ENCODE results near the gene OTP.

OTP gene

DNA sequence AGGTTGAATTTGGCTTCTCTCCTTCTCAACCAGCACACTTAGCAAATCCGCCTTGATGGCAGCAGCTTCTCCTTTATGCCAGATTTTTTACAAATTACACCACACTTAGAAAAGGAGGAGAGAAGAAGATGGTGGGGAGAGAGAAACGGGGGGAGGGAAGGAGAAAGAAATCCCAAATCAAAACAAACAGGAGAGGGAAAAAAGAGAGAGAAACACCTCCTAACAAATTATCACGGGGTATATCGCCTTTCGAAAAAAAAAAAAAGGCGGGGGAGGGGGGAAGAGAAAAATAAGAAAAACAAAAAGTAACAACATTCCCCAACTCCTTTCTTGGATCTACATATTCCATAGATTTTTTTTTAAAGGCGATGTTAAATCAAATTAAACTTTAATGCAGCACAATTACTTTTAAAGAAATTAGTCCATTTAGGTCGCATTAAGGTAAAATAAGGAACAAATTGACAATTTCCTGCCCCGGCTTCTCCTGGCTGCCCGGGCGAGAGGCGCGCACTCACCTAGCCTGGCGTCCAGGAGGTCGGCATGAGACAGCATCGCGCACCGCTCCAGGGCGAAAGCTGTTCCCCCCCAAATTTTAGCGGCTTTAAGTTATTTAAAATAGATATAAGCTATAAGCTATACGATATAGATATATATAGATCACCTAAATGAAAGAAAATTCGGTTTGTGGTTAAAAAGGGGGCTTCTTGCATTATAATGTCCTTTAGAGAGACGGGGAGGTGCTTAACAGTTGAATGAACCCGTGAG, at the start of gene OTP:
TSS of gene OTP (minus strand) at position 716 of the 765 bp plus-strand sequence. CDS start at position 552, 164 bp downstream.
- Histone ChIP-seq H3K36me3 (ENCODE audit: control insufficient read depth, insufficient read depth, low read length) (no peaks in the 10 kb centered on the region), H3K27me3 (ENCODE audit: control insufficient read depth, insufficient read depth, low read length) (peaks cover 73% of the 10 kb centered on the region), H3K27ac (ENCODE audit: low read length) (no peak within 1 kb of the TSS), H3K9me3 (ENCODE audit: control insufficient read depth, insufficient read depth, low read length) (no peaks in the 10 kb centered on the region), H3K4me1 (ENCODE audit: control insufficient read depth, insufficient read depth, low read length) (peaks cover 12% of the 10 kb centered on the region), H3K4me3 (ENCODE audit: low read length) (peak within 1 kb of the TSS; percentile 19; the same call in 1 of the 2 replicates)
- DNase-seq (ENCODE audit: low read depth, low spot score): no peak
- WGBS (ENCODE audit: insufficient coverage, insufficient read length): no CpG with 5 or more reads among the region's 24 CpGs

- Histone ChIP-seq H3K27me3 (ENCODE audit: control insufficient read depth, insufficient read depth, low read length) (no peaks in the 10 kb centered on the region), H3K4me3 (ENCODE audit: low read length) (no peak overlapping the region), H3K9me3 (ENCODE audit: control insufficient read depth, insufficient read depth, low read length) (no peaks in the 10 kb centered on the region), H3K27ac (ENCODE audit: low read length) (no peak overlapping the region), H3K36me3 (ENCODE audit: control insufficient read depth, insufficient read depth, low read length) (no peaks in the 10 kb centered on the region), H3K4me1 (ENCODE audit: control insufficient read depth, insufficient read depth, low read length) (no peaks in the 10 kb centered on the region)
- WGBS (ENCODE audit: insufficient coverage, insufficient read length): no CpG with 5 or more reads among the region's 6 CpGs
- DNase-seq (ENCODE audit: low read depth, low spot score): no peak
Measured at GRCh38 chr5:77683171-77683732, 44.7 kb upstream of the OTP start.

DNA sequence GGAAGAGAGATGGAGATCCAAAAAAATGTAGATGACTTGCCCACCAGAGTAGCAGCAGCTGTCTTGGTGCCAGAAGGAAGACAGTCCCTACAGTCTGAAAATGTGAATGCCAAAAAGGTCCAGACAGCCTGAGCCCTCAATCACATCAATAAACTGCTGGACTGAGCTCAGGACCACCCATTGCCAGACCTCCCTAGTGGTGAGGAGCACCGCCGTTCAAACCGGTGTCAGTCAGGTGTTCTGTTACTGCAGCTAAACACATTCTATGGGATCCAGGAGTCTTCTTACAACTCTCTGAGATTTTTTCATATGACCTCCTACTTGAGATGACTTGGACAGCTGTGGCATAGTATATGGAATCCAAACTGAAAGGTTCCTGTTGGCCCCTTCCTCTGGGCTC, 32.0 kb upstream of the OTP start:
- no peaks in the 10 kb centered on the region for H3K36me3 ChIP-seq (ENCODE audit: control insufficient read depth, insufficient read depth, low read length)
- no peak overlapping the region for H3K27ac ChIP-seq (ENCODE audit: low read length)
- no peaks in the 10 kb centered on the region for H3K4me1 ChIP-seq (ENCODE audit: control insufficient read depth, insufficient read depth, low read length)
- no peaks in the 10 kb centered on the region for H3K27me3 ChIP-seq (ENCODE audit: control insufficient read depth, insufficient read depth, low read length)
- H3K4me3 ChIP-seq (ENCODE audit: low read length): no peak overlapping the region
- H3K9me3 ChIP-seq (ENCODE audit: control insufficient read depth, insufficient read depth, low read length): no peaks in the 10 kb centered on the region
- no CpG with 5 or more reads among the region's 3 CpGs for WGBS (ENCODE audit: insufficient coverage, insufficient read length)
- no peak for DNase-seq (ENCODE audit: low read depth, low spot score)

DNA sequence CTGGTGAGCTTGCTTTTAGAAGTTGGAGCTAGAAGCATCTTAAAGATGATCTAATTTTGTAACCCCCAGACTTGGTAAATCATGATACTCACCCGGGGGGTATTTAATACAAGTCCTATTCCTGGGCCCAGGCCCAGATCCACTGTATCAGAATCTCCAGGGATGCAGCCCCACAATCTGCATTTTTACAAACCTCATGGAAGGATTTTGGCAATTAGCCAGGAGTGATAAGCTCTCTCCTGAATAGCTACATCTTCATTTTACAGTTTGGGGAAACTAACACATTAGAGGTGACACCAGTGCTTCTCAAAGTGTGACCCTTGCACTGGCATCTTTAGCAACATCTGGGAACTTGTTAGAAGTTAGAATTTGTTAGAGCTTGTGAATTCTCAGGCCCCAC, 31.2 kb upstream of the OTP start:
- no CpG with 5 or more reads among the region's 1 CpG for WGBS (ENCODE audit: insufficient coverage, insufficient read length)
- DNase-seq (ENCODE audit: low read depth, low spot score): no peak
- no peaks in the 10 kb centered on the region for H3K27me3 ChIP-seq (ENCODE audit: control insufficient read depth, insufficient read depth, low read length)
- H3K4me3 ChIP-seq (ENCODE audit: low read length): no peak overlapping the region
- H3K36me3 ChIP-seq (ENCODE audit: control insufficient read depth, insufficient read depth, low read length): no peaks in the 10 kb centered on the region
- no peaks in the 10 kb centered on the region for H3K4me1 ChIP-seq (ENCODE audit: control insufficient read depth, insufficient read depth, low read length)
- no peaks in the 10 kb centered on the region for H3K9me3 ChIP-seq (ENCODE audit: control insufficient read depth, insufficient read depth, low read length)
- no peak overlapping the region for H3K27ac ChIP-seq (ENCODE audit: low read length)

DNA sequence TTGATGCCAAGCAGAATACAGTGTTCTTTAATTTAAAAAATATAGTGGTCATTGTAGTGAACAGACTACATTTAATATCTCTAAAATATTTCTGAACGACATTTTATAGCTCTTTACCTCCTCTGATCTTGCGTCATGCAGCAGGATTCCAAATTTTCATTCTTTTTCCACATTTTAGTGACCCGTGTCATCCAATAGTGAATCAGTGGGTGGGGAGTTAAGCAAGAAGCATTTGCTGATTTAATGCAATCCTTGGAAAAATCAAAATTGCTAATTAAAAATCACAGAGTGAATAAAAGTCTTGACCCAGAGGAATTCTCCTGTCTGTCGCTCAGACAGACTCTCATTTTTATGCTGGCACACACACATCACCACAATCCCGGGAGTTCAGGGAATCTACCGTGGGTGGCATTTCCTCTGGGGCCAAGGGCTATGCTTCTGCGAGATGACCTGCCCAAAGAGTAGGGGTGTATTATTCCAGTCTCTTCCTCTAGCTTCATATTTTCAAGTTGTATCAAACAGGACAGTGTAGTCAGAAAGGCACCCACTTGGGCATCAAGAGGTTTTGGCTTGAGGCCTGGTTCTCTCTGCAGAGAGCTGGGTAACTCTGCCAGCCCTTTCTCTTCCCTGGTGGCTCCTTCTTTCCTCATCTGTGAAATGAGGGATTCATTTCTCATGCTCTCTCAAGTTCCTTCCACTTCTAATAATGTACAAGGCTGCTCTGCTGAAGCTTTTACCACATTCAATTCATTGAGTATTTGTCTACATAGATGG, 24.8 kb upstream of the OTP start:
- H3K27me3 ChIP-seq (ENCODE audit: control insufficient read depth, insufficient read depth, low read length): no peaks in the 10 kb centered on the region
- no peaks in the 10 kb centered on the region for H3K36me3 ChIP-seq (ENCODE audit: control insufficient read depth, insufficient read depth, low read length)
- H3K9me3 ChIP-seq (ENCODE audit: control insufficient read depth, insufficient read depth, low read length): no peaks in the 10 kb centered on the region
- WGBS (ENCODE audit: insufficient coverage, insufficient read length): no CpG with 5 or more reads among the region's 7 CpGs
- H3K27ac ChIP-seq (ENCODE audit: low read length): no peak overlapping the region
- H3K4me1 ChIP-seq (ENCODE audit: control insufficient read depth, insufficient read depth, low read length): no peaks in the 10 kb centered on the region
- DNase-seq (ENCODE audit: low read depth, low spot score): no peak
- H3K4me3 ChIP-seq (ENCODE audit: low read length): no peak overlapping the region

DNA sequence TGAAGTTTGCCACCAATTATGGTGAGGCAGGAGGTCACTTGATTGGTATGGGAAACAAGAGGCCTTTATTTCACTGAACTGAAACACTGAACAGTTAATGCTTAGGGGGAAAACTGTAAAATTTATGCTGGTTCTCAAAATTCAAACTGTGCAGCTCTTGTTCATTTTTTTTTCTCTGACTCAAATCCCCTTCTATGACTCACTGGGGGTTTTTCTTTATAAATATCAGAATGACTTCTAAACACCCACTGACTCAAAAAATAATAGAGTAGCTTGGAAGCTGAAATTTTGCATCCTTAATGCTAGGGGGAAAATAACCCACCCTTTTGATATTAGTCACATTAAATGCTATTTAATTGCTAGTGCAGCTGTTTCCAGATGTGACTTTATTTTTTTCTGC, 24.1 kb upstream of the OTP start:
- no peaks in the 10 kb centered on the region for H3K36me3 ChIP-seq (ENCODE audit: control insufficient read depth, insufficient read depth, low read length)
- H3K27ac ChIP-seq (ENCODE audit: low read length): no peak overlapping the region
- DNase-seq (ENCODE audit: low read depth, low spot score): no peak
- H3K27me3 ChIP-seq (ENCODE audit: control insufficient read depth, insufficient read depth, low read length): no peaks in the 10 kb centered on the region
- no peak overlapping the region for H3K4me3 ChIP-seq (ENCODE audit: low read length)
- H3K9me3 ChIP-seq (ENCODE audit: control insufficient read depth, insufficient read depth, low read length): no peaks in the 10 kb centered on the region
- no peaks in the 10 kb centered on the region for H3K4me1 ChIP-seq (ENCODE audit: control insufficient read depth, insufficient read depth, low read length)

- Histone ChIP-seq H3K4me3 (ENCODE audit: low read length) (no peak overlapping the region), H3K27me3 (ENCODE audit: control insufficient read depth, insufficient read depth, low read length) (no peaks in the 10 kb centered on the region), H3K9me3 (ENCODE audit: control insufficient read depth, insufficient read depth, low read length) (no peaks in the 10 kb centered on the region), H3K4me1 (ENCODE audit: control insufficient read depth, insufficient read depth, low read length) (no peaks in the 10 kb centered on the region), H3K36me3 (ENCODE audit: control insufficient read depth, insufficient read depth, low read length) (no peaks in the 10 kb centered on the region), H3K27ac (ENCODE audit: low read length) (no peak overlapping the region)
- no peak for DNase-seq (ENCODE audit: low read depth, low spot score)
Measured at GRCh38 chr5:77658662-77659061, 20.1 kb upstream of the OTP start.

DNA sequence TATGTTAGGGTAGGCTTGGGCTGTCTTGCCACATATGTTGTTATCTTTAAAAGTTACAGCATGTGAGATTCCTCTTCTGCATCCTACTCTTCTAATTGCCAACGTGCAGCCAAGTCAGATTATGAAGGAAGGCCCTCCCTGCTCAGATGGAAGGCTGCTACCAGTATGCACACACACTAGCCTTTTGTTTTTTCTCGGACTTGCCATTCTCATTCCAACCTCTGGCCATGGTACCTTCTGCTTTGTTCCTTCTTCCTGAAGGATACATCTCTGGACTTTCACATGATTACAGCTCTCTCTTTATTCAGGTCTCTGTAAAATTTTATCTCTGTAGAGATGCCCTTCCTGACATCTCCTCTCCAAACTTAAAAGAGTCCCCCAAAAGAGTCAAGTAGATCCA, 12.8 kb upstream of the OTP start:
- no peaks in the 10 kb centered on the region for H3K4me1 ChIP-seq (ENCODE audit: control insufficient read depth, insufficient read depth, low read length)
- no peaks in the 10 kb centered on the region for H3K36me3 ChIP-seq (ENCODE audit: control insufficient read depth, insufficient read depth, low read length)
- peaks cover 26% of the 10 kb centered on the region for H3K27me3 ChIP-seq (ENCODE audit: control insufficient read depth, insufficient read depth, low read length)
- no peaks in the 10 kb centered on the region for H3K9me3 ChIP-seq (ENCODE audit: control insufficient read depth, insufficient read depth, low read length)
- no peak overlapping the region for H3K4me3 ChIP-seq (ENCODE audit: low read length)
- DNase-seq (ENCODE audit: low read depth, low spot score): no peak
- WGBS (ENCODE audit: insufficient coverage, insufficient read length): no CpG with 5 or more reads among the region's 2 CpGs
- no peak overlapping the region for H3K27ac ChIP-seq (ENCODE audit: low read length)

GRCh38 chr5:77650686-77651085, 12.2 kb upstream of the OTP start:
- peaks cover 33% of the 10 kb centered on the region for H3K27me3 ChIP-seq (ENCODE audit: control insufficient read depth, insufficient read depth, low read length)
- no peaks in the 10 kb centered on the region for H3K36me3 ChIP-seq (ENCODE audit: control insufficient read depth, insufficient read depth, low read length)
- H3K27ac ChIP-seq (ENCODE audit: low read length): no peak overlapping the region
- H3K9me3 ChIP-seq (ENCODE audit: control insufficient read depth, insufficient read depth, low read length): no peaks in the 10 kb centered on the region
- WGBS (ENCODE audit: insufficient coverage, insufficient read length): no CpG with 5 or more reads among the region's 1 CpG
- H3K4me1 ChIP-seq (ENCODE audit: control insufficient read depth, insufficient read depth, low read length): no peaks in the 10 kb centered on the region
- no peak for DNase-seq (ENCODE audit: low read depth, low spot score)
- no peak overlapping the region for H3K4me3 ChIP-seq (ENCODE audit: low read length)

- Histone ChIP-seq H3K27ac (ENCODE audit: low read length) (no peak overlapping the region), H3K9me3 (ENCODE audit: control insufficient read depth, insufficient read depth, low read length) (no peaks in the 10 kb centered on the region), H3K4me1 (ENCODE audit: control insufficient read depth, insufficient read depth, low read length) (peaks cover 2% of the 10 kb centered on the region; the same call in 1 of the 2 replicates), H3K4me3 (ENCODE audit: low read length) (no peak overlapping the region), H3K27me3 (ENCODE audit: control insufficient read depth, insufficient read depth, low read length) (peaks cover 38% of the 10 kb centered on the region), H3K36me3 (ENCODE audit: control insufficient read depth, insufficient read depth, low read length) (no peaks in the 10 kb centered on the region)
- DNase-seq (ENCODE audit: low read depth, low spot score): no peak
- WGBS (ENCODE audit: insufficient coverage, insufficient read length): no CpG with 5 or more reads among the region's 2 CpGs
Measured at GRCh38 chr5:77649776-77650175, 11.3 kb upstream of the OTP start.
